Measurements from ENCODE around the gene CACNG4.

DNA sequence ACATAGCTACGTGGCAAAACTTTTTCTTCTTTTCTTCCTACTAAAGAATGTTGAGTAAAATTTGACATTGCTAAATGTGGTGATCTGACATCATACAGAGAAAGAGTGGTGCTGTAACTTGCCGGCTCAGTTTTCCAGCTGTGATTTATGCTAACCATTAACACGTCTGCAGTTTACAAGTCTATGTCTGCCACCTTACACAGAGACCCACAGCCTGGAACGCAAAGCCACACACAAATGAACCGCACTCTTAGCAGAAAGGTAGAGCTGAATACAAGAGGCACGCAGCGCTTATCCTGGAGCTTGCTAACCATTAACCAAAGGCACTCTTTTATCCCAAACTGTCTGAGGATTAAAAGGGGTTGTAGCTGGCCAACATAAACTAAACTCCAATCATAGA is 111.8 kb downstream of the CACNG4 start:
- TF ChIP-seq, protein P1, sequence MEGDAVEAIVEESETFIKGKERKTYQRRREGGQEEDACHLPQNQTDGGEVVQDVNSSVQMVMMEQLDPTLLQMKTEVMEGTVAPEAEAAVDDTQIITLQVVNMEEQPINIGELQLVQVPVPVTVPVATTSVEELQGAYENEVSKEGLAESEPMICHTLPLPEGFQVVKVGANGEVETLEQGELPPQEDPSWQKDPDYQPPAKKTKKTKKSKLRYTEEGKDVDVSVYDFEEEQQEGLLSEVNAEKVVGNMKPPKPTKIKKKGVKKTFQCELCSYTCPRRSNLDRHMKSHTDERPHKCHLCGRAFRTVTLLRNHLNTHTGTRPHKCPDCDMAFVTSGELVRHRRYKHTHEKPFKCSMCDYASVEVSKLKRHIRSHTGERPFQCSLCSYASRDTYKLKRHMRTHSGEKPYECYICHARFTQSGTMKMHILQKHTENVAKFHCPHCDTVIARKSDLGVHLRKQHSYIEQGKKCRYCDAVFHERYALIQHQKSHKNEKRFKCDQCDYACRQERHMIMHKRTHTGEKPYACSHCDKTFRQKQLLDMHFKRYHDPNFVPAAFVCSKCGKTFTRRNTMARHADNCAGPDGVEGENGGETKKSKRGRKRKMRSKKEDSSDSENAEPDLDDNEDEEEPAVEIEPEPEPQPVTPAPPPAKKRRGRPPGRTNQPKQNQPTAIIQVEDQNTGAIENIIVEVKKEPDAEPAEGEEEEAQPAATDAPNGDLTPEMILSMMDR (conservative IDR thresholded peaks at IDR 0.05; ENCODE audit: low read depth in 2 of 2) = no peak
- TF ChIP-seq CREB1 (CRISPR knock-in tag; IDR thresholded peaks at IDR 0.05; ENCODE audit: low read depth) (no peak), POLR2AphosphoS5 (IDR thresholded peaks at IDR 0.05; ENCODE audit: low read depth) (no peak), EZH2phosphoT487 (IDR thresholded peaks at IDR 0.05; ENCODE audit: unreplicated experiment) (no peak), EZH2 (IDR thresholded peaks at IDR 0.05; ENCODE audit: low read depth, unreplicated experiment) (no peak), NANOG (IDR thresholded peaks at IDR 0.05; ENCODE audit: borderline replicate concordance) (no peak), JUNB (IDR thresholded peaks at IDR 0.05; ENCODE audit: unreplicated experiment) (no peak), ZNF114 (CRISPR knock-in tag; IDR thresholded peaks at IDR 0.05) (no peak), ZNF331 (CRISPR knock-in tag; IDR thresholded peaks at IDR 0.05; ENCODE audit: low read depth) (no peak), STAT1 (IDR thresholded peaks at IDR 0.05; ENCODE audit: unreplicated experiment) (no peak)
- TF ChIP-seq, protein P2, sequence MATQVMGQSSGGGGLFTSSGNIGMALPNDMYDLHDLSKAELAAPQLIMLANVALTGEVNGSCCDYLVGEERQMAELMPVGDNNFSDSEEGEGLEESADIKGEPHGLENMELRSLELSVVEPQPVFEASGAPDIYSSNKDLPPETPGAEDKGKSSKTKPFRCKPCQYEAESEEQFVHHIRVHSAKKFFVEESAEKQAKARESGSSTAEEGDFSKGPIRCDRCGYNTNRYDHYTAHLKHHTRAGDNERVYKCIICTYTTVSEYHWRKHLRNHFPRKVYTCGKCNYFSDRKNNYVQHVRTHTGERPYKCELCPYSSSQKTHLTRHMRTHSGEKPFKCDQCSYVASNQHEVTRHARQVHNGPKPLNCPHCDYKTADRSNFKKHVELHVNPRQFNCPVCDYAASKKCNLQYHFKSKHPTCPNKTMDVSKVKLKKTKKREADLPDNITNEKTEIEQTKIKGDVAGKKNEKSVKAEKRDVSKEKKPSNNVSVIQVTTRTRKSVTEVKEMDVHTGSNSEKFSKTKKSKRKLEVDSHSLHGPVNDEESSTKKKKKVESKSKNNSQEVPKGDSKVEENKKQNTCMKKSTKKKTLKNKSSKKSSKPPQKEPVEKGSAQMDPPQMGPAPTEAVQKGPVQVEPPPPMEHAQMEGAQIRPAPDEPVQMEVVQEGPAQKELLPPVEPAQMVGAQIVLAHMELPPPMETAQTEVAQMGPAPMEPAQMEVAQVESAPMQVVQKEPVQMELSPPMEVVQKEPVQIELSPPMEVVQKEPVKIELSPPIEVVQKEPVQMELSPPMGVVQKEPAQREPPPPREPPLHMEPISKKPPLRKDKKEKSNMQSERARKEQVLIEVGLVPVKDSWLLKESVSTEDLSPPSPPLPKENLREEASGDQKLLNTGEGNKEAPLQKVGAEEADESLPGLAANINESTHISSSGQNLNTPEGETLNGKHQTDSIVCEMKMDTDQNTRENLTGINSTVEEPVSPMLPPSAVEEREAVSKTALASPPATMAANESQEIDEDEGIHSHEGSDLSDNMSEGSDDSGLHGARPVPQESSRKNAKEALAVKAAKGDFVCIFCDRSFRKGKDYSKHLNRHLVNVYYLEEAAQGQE (IDR thresholded peaks at IDR 0.05; ENCODE audit: unreplicated experiment) = no peak
- TF ChIP-seq, protein P3, sequence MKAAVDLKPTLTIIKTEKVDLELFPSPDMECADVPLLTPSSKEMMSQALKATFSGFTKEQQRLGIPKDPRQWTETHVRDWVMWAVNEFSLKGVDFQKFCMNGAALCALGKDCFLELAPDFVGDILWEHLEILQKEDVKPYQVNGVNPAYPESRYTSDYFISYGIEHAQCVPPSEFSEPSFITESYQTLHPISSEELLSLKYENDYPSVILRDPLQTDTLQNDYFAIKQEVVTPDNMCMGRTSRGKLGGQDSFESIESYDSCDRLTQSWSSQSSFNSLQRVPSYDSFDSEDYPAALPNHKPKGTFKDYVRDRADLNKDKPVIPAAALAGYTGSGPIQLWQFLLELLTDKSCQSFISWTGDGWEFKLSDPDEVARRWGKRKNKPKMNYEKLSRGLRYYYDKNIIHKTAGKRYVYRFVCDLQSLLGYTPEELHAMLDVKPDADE (IDR thresholded peaks at IDR 0.05) = no peak
- TF ChIP-seq, protein P4, sequence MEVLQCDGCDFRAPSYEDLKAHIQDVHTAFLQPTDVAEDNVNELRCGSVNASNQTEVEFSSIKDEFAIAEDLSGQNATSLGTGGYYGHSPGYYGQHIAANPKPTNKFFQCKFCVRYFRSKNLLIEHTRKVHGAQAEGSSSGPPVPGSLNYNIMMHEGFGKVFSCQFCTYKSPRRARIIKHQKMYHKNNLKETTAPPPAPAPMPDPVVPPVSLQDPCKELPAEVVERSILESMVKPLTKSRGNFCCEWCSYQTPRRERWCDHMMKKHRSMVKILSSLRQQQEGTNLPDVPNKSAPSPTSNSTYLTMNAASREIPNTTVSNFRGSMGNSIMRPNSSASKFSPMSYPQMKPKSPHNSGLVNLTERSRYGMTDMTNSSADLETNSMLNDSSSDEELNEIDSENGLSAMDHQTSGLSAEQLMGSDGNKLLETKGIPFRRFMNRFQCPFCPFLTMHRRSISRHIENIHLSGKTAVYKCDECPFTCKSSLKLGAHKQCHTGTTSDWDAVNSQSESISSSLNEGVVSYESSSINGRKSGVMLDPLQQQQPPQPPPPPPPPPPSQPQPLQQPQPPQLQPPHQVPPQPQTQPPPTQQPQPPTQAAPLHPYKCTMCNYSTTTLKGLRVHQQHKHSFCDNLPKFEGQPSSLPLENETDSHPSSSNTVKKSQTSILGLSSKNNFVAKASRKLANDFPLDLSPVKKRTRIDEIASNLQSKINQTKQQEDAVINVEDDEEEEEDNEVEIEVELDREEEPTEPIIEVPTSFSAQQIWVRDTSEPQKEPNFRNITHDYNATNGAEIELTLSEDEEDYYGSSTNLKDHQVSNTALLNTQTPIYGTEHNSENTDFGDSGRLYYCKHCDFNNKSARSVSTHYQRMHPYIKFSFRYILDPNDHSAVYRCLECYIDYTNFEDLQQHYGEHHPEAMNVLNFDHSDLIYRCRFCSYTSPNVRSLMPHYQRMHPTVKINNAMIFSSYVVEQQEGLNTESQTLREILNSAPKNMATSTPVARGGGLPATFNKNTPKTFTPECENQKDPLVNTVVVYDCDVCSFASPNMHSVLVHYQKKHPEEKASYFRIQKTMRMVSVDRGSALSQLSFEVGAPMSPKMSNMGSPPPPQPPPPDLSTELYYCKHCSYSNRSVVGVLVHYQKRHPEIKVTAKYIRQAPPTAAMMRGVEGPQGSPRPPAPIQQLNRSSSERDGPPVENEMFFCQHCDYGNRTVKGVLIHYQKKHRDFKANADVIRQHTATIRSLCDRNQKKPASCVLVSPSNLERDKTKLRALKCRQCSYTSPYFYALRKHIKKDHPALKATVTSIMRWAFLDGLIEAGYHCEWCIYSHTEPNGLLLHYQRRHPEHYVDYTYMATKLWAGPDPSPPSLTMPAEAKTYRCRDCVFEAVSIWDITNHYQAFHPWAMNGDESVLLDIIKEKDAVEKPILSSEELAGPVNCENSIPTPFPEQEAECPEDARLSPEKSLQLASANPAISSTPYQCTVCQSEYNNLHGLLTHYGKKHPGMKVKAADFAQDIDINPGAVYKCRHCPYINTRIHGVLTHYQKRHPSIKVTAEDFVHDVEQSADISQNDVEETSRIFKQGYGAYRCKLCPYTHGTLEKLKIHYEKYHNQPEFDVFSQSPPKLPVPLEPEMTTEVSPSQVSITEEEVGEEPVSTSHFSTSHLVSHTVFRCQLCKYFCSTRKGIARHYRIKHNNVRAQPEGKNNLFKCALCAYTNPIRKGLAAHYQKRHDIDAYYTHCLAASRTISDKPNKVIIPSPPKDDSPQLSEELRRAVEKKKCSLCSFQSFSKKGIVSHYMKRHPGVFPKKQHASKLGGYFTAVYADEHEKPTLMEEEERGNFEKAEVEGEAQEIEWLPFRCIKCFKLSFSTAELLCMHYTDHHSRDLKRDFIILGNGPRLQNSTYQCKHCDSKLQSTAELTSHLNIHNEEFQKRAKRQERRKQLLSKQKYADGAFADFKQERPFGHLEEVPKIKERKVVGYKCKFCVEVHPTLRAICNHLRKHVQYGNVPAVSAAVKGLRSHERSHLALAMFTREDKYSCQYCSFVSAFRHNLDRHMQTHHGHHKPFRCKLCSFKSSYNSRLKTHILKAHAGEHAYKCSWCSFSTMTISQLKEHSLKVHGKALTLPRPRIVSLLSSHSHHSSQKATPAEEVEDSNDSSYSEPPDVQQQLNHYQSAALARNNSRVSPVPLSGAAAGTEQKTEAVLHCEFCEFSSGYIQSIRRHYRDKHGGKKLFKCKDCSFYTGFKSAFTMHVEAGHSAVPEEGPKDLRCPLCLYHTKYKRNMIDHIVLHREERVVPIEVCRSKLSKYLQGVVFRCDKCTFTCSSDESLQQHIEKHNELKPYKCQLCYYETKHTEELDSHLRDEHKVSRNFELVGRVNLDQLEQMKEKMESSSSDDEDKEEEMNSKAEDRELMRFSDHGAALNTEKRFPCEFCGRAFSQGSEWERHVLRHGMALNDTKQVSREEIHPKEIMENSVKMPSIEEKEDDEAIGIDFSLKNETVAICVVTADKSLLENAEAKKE (CRISPR knock-in tag; IDR thresholded peaks at IDR 0.05) = no peak

All from GM23338 (cell line).